HUES6 (cell line): ENCODE data around the gene CACNG6.

Experiments
- H3K27ac ChIP-seq: 2 replicates; pipeline ENCODE4 v1.7.0; 2013; ENCODE audit warnings: low read depth, mild to moderate bottlenecking, low read length, inconsistent platforms
- H3K27me3 ChIP-seq: 2 replicates; pipeline ENCODE4 v1.6.1; 2013; ENCODE audit warnings: low read length; ENCODE audit not compliant: control insufficient read depth, insufficient read depth
- H3K36me3 ChIP-seq: 2 replicates; pipeline ENCODE4 v1.6.1; 2013; ENCODE audit warnings: low read length; ENCODE audit not compliant: control insufficient read depth, insufficient read depth
- H3K4me1 ChIP-seq: 2 replicates; pipeline ENCODE4 v1.6.1; 2013; ENCODE audit warnings: low read length; ENCODE audit not compliant: control insufficient read depth, insufficient read depth
- H3K4me3 ChIP-seq: 2 replicates; pipeline ENCODE4 v1.5.1; 2013; ENCODE audit warnings: low read depth, low read length
- H3K9ac ChIP-seq: one replicate; pipeline ENCODE4 v1.6.1; 2013; ENCODE audit warnings: mild to moderate bottlenecking, low read length
- H3K9me3 ChIP-seq: 2 replicates; pipeline ENCODE4 v1.6.1; 2013; ENCODE audit warnings: low read depth, low read length; ENCODE audit not compliant: control insufficient read depth, insufficient read depth

CACNG6 gene

GRCh38 chr19:54001496-54001895 is 10.1 kb downstream of the CACNG6 start:
- Histone ChIP-seq H3K27me3 (peaks cover 42% of the 10 kb centered on the region), H3K9ac (no peak overlapping the region), H3K9me3 (no peaks in the 10 kb centered on the region), H3K36me3 (no peaks in the 10 kb centered on the region), H3K4me3 (no peak overlapping the region), H3K27ac (no peak overlapping the region), H3K4me1 (peaks cover 5% of the 10 kb centered on the region; the same call in 1 of the 2 replicates)

- Histone ChIP-seq H3K36me3 (no peaks in the 10 kb centered on the region), H3K4me1 (peaks cover 5% of the 10 kb centered on the region; the same call in 1 of the 2 replicates), H3K27me3 (peaks cover 37% of the 10 kb centered on the region), H3K27ac (no peak overlapping the region), H3K4me3 (no peak overlapping the region), H3K9ac (no peak overlapping the region), H3K9me3 (no peaks in the 10 kb centered on the region)
Measured at GRCh38 chr19:54002495-54003315, 11.3 kb downstream of the CACNG6 start.

- Histone ChIP-seq H3K27me3 (no peaks in the 10 kb centered on the region), H3K36me3 (no peaks in the 10 kb centered on the region), H3K9me3 (no peaks in the 10 kb centered on the region), H3K27ac (no peak overlapping the region), H3K9ac (no peak overlapping the region), H3K4me1 (peaks cover 4% of the 10 kb centered on the region), H3K4me3 (no peak overlapping the region)
Measured at GRCh38 chr19:54009440-54009839, 18.0 kb downstream of the CACNG6 start.

GRCh38 chr19:54010474-54010873 is 19.0 kb downstream of the CACNG6 start:
- H3K27ac ChIP-seq, result no peak overlapping the region
- H3K27me3 ChIP-seq, result no peaks in the 10 kb centered on the region
- H3K9ac ChIP-seq, result no peak overlapping the region
- H3K9me3 ChIP-seq, result no peaks in the 10 kb centered on the region
- H3K4me3 ChIP-seq, result no peak overlapping the region
- H3K36me3 ChIP-seq, result no peaks in the 10 kb centered on the region
- peaks cover 4% of the 10 kb centered on the region for H3K4me1 ChIP-seq

GRCh38 chr19:54011507-54012211 is 20.2 kb downstream of the CACNG6 start:
- no peak overlapping the region for H3K9ac ChIP-seq
- no peak overlapping the region for H3K27ac ChIP-seq
- H3K9me3 ChIP-seq, result no peaks in the 10 kb centered on the region
- H3K27me3 ChIP-seq, result no peaks in the 10 kb centered on the region; the same call in 1 of the 2 replicates
- peaks cover 4% of the 10 kb centered on the region for H3K4me1 ChIP-seq
- no peak overlapping the region for H3K4me3 ChIP-seq
- H3K36me3 ChIP-seq, result no peaks in the 10 kb centered on the region

- no peaks in the 10 kb centered on the region; the same call in 1 of the 2 replicates for H3K27me3 ChIP-seq
- no peaks in the 10 kb centered on the region for H3K36me3 ChIP-seq
- H3K9ac ChIP-seq, result no peak overlapping the region
- no peaks in the 10 kb centered on the region for H3K9me3 ChIP-seq
- no peak overlapping the region for H3K27ac ChIP-seq
- H3K4me3 ChIP-seq, result no peak overlapping the region
- peaks cover 4% of the 10 kb centered on the region for H3K4me1 ChIP-seq
Measured at GRCh38 chr19:54013866-54014265, 22.4 kb downstream of the CACNG6 start.

- Histone ChIP-seq H3K27me3 (no peaks in the 10 kb centered on the region; the same call in 1 of the 2 replicates), H3K9ac (no peak overlapping the region), H3K9me3 (no peaks in the 10 kb centered on the region), H3K4me3 (no peak overlapping the region), H3K4me1 (peaks cover 9% of the 10 kb centered on the region), H3K36me3 (no peaks in the 10 kb centered on the region), H3K27ac (no peak overlapping the region)
Measured at GRCh38 chr19:54014920-54015560, 23.6 kb downstream of the CACNG6 start.

GRCh38 chr19:54017261-54017660 is 25.8 kb downstream of the CACNG6 start:
- Histone ChIP-seq H3K9ac (no peak overlapping the region), H3K27ac (no peak overlapping the region), H3K36me3 (no peaks in the 10 kb centered on the region), H3K27me3 (no peaks in the 10 kb centered on the region; the same call in 1 of the 2 replicates), H3K9me3 (no peaks in the 10 kb centered on the region), H3K4me1 (peaks cover 8% of the 10 kb centered on the region; the same call in 1 of the 2 replicates), H3K4me3 (no peak overlapping the region)

GRCh38 chr19:54021363-54021762 is 29.9 kb downstream of the CACNG6 start:
- H3K4me1 ChIP-seq, result peaks cover 12% of the 10 kb centered on the region; the same call in 1 of the 2 replicates
- no peak overlapping the region for H3K27ac ChIP-seq
- H3K9ac ChIP-seq, result no peak overlapping the region

GRCh38 chr19:54021932-54022331 is 30.5 kb downstream of the CACNG6 start:
- peaks cover 12% of the 10 kb centered on the region; the same call in 1 of the 2 replicates for H3K4me1 ChIP-seq

More at GRCh38 chr19:54021363-54021762, 29.9 kb downstream of the CACNG6 start:
- Histone ChIP-seq H3K9me3 (no peaks in the 10 kb centered on the region), H3K27me3 (no peaks in the 10 kb centered on the region; the same call in 1 of the 2 replicates), H3K36me3 (no peaks in the 10 kb centered on the region), H3K4me3 (no peak overlapping the region)

More at GRCh38 chr19:54021932-54022331, 30.5 kb downstream of the CACNG6 start:
- Histone ChIP-seq H3K9me3 (no peaks in the 10 kb centered on the region), H3K9ac (no peak overlapping the region), H3K36me3 (no peaks in the 10 kb centered on the region), H3K4me3 (no peak overlapping the region), H3K27ac (no peak overlapping the region), H3K27me3 (no peaks in the 10 kb centered on the region)
